ENCODE measurements around the gene GLT1D1.

Gene GLT1D1

DNA sequence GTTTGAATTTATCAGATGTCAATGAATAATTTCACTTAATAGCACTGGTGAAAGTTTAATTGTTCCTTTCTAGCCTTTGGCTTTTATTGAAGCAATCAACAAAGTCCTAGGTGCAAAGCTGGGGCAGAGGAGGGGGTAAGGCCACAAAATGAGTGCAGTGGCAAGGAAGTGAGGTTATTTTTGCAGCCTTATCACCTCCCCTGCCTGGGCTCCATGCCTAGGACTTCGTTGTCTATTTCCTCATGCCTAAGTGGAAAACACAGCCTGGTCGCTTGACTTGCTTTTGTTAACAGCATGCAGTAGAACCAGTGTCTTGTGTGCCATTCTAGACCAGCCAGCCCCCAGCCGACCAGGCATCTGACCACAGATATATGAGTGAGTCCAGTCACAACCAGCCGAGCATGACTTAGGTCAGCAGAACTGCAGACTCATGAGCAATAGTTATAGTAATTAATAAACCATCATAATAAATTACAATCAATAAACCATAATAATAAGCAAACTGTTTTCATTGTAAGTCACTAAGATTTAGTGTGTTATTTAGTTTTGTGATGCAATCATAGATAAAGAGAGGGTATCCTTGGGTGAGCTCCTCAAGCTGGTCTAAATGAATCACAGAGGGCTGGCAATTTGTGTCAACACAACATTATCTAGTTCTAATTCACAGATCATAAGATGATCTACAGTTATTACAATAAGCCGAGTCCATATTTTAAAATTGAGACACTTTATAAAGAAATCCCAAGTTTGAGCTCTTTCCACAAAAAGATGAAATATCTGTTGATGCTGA, 156.8 kb downstream of the GLT1D1 start:
- DNase-seq = no peak

DNA sequence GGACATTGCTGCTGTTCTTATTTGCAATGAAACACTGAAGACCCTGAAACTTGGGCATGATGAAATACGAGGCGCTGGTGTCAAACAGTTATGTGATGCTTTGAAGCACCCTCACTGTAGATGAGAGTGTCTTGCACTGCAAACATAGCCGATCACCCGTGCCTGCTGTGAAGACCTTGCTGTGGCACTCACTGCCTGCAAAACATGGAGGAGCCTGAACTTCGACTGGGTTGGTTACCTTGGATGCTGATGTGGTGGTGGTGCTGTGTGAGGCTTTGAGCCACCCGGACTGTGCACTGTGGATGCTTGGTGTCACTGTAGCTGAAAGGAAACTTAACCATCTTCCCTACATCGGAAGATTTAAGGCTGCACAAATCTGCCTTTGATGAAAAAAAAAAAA, 162.9 kb downstream of the GLT1D1 start:
- no peak for DNase-seq

DNA sequence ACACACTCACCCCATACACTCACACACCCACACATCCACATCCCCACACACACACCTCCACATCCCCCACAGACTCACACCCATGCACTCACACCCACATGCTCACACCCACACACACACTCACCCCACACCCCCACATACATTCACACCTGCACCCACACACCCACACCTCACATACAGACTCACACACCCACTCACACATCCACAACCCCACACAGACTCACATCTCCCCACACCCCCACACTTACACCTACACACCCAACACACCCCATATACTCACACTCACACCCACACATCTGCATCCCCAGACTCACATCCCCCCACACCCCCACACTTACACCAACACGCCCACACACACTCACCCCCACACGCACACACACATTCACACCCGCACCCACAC, 171.8 kb downstream of the GLT1D1 start:
- no peak for DNase-seq

DNA sequence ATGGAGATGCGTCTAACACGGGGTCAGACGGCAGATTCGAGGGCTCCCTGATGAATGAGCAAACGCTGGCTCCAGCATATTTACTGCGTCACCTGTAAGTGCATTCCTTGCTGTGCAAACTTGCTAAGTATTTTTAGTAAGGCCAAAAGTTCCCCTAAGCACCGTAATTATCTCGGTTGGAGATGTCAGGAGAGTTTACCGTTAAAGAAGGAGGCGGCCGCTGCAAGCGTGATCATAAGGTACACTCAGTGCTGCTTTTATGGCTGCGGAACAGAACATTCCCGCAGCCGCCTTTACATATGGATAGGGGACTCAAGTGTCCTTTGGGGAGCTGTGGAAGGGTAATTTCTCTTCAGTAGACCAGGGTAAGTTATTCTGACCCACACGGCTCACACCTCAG, 175.6 kb downstream of the GLT1D1 start:
- no peak for DNase-seq
